ENCODE data around the gene EVI2B.
"Not testable (repeated sequence)": the region's sequence is repeated elsewhere in the genome, so short reads cannot be mapped to it uniquely, and the experiment has no call there.

EVI2B gene

GRCh38 chr17:31266042-31266441, 47.8 kb downstream of the EVI2B start:
- no peak for DNase-seq

GRCh38 chr17:31262923-31263322, 50.9 kb downstream of the EVI2B start:
- not testable (repeated sequence) for DNase-seq

GRCh38 chr17:31261601-31262000, 52.3 kb downstream of the EVI2B start:
- no peak for DNase-seq

GRCh38 chr17:31260151-31260550, 53.7 kb downstream of the EVI2B start:
- no peak for DNase-seq

- no peak for DNase-seq
Measured at GRCh38 chr17:31256936-31257335, 56.9 kb downstream of the EVI2B start.

- no peak for DNase-seq
Measured at GRCh38 chr17:31254654-31255053, 59.2 kb downstream of the EVI2B start.

Data from activated gamma-delta T cell treated with Interleukin-2 at 50 U/mL for 16 hours (primary cell).